GM21717 (cell line): ENCODE measurements around the gene RYR3.

ENCODE experiments used
- ATAC-seq: cut with Tn5 transposase; IDR thresholded peaks from one replicate; pipeline ENCODE4 v1.9.1; 2021; ENCODE audit warnings: mild to moderate bottlenecking, moderate library complexity; ENCODE audit not compliant: unreplicated experiment

RYR3 gene

GRCh38 chr15:33858836-33859235 lies 548.1 kb downstream of the RYR3 start:
- no peak for ATAC-seq

- ATAC-seq: no peak
Measured at GRCh38 chr15:33859992-33860545, 549.3 kb downstream of the RYR3 start.

DNA sequence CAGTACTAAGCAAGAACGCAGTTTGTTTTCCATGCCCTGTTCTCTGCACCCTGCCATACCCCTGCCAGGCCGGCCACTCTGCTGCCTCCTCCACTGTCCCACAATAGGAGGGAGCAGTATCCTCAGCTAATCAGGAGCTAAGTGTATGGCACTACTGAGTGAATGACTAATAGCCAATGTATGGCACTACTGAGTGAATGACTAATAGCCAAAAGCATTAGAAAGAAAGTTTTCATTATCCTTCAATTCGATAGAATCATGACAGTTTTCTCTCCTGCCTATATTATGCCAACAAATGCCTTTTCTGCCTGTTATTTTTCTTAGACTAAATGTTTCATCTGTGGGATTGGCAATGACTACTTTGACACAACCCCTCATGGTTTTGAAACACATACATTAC lies 550.0 kb downstream of the RYR3 start:
- no peak for ATAC-seq

- ATAC-seq: no peak
Measured at GRCh38 chr15:33864360-33865075, 553.8 kb downstream of the RYR3 start.

- ATAC-seq: no peak
Measured at GRCh38 chr15:33865416-33865815, 554.6 kb downstream of the RYR3 start.

- no peak for ATAC-seq
Measured at GRCh38 chr15:33866101-33866737, 555.5 kb downstream of the RYR3 start.

GRCh38 chr15:33871980-33872379 lies 561.2 kb downstream of the RYR3 start:
- no peak for ATAC-seq

- ATAC-seq: no peak
Measured at GRCh38 chr15:33872416-33873106, 561.8 kb downstream of the RYR3 start.

DNA sequence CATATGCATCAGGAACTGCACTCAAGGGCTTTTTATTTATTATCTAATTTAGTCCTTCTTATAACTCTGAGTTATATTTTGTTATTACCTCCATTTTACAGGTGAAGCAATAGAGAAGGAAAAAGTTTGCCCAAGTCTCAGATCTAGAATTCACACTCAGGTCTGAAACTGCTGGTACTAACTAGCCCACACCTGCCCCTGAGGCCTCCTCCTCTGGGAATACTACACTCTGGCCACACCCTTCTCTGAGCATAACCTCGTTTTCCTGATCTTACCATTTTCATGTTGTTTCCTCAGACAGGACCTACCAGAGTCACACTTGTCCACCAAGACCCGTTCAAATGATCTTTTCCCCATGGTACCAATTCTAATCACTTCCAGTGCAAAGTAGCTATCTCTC lies 563.4 kb downstream of the RYR3 start:
- ATAC-seq: no peak

- no peak for ATAC-seq
Measured at GRCh38 chr15:33882921-33883320, 572.2 kb downstream of the RYR3 start.

GRCh38 chr15:33888176-33888575 lies 577.4 kb downstream of the RYR3 start:
- ATAC-seq: no peak

GRCh38 chr15:33894193-33894592 lies 583.4 kb downstream of the RYR3 start:
- ATAC-seq: peak; percentile 66

DNA sequence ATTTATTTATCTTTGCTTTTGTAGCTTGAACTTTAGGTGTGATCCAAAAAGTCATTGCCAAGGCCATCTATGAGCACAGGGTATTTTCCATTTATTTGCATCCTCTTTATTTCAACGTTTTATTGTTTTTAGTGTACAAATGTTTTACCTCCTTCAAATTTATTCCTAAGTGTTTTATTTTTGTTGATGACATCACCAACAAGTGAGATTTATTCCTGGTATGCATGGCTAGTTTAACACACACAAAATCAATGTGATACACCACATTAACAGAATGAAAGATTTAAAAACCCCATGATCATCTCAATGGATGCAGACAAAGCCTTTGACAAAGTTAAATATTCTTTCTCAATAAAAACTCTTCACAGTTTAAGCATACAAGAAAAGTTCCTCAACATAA lies 591.3 kb downstream of the RYR3 start:
- no peak for ATAC-seq

DNA sequence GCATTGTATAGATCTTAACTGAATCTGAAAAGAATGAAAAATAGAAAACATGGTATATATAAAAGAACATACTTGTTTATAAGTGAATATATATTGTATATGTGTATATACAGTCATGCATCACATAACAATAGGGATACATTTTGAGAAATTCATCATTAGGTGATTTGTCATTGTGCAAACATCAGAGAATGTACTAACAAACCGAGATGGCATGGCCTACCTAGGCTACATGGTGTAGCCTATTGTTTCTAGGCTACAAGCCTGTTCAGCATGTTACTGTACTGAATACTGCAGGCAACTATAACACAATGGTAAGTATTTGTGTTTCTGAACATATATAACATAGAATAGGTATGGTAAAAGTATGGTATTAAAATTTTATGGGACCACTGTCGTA lies 592.9 kb downstream of the RYR3 start:
- no peak for ATAC-seq

- no peak for ATAC-seq
Measured at GRCh38 chr15:33907326-33907725, 596.6 kb downstream of the RYR3 start.

DNA sequence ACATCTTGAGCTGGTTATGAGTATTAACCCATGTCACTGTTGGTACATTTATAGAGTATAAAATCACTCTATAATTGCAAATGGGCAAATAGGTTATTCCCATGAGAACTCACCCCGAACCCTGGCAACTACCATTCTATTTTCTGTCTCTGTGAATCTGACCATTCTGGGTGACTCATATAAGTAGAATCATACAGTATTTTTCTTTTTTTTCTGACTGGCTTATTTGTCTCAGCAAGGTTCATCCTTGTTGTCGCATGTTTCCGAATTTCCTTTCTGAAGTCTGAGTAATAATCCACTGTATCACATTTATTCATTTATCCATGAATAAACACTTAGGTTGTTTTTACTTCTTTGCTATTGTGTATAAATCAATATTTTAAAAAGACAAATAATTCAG lies 597.6 kb downstream of the RYR3 start:
- no peak for ATAC-seq

DNA sequence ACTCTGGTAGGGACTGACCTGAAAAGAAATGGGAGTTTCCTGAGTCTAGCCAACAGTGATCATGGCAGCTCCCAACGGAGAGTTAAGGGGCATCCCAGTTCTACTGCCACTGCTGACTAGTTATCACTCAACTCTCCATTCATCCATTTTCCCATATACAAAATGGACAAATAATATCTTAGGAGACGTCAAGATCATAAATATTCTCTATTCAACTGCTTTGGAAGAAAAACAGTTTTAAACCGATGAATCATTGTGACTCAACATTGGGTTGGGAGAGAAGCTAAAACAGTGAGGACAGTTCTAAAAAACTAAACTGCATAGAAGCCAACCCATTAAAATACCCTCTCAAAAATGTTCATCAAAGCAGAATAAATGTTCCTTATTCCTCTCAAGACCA lies 600.0 kb downstream of the RYR3 start:
- no peak for ATAC-seq

- ATAC-seq: no peak
Measured at GRCh38 chr15:33912326-33912725, 601.6 kb downstream of the RYR3 start.

GRCh38 chr15:33913459-33913858 lies 602.7 kb downstream of the RYR3 start:
- ATAC-seq: no peak
